Measurements from ENCODE around the gene AKAP13.

- TF ChIP-seq CTCF (IDR thresholded peaks at IDR 0.05) (no peak), POLR2A (IDR thresholded peaks at IDR 0.05) (no peak)
Measured at GRCh38 chr15:85576392-85576791, 196.0 kb downstream of the AKAP13 start.
